Adrenal gland (tissue), 5 donors: ENCODE results near the gene LRRC3B.

ENCODE experiments used
- CTCF ChIP-seq, 6 experiments: fragments of 450-650 bp in 4 of 6; fragments of 200-600 bp in 2 of 6; sonication (generic) in 1 of 6; IDR thresholded peaks; 1 replicate in 5 of 6; 2 replicates in 1 of 6; pipeline versions ENCODE4 v1.5.1 to v1.8.0; 2016 to 2021; ENCODE audit warnings: antibody characterized with exemption in 6 of 6, mild to moderate bottlenecking in 2 of 6, moderate library complexity in 1 of 6
- POLR2A ChIP-seq, 2 donors: fragments of 450-650 bp; IDR thresholded peaks; one replicate each; pipeline ENCODE4 v1.6.1; 2017; ENCODE audit warnings: antibody characterized with exemption in 2 of 2, mild to moderate bottlenecking in 2 of 2, moderate library complexity in 1 of 2
- donor health status: DM: no; HTN: no; CAD: no.

GRCh38 chr3:26589678-26590077 is 32.9 kb upstream of the LRRC3B start:
- no peak for TF ChIP-seq CTCF (IDR thresholded peaks at IDR 0.05)
- no peak for TF ChIP-seq POLR2A (IDR thresholded peaks at IDR 0.05)
